Measurements from ENCODE around the gene C11orf42.

Gene C11orf42

DNA sequence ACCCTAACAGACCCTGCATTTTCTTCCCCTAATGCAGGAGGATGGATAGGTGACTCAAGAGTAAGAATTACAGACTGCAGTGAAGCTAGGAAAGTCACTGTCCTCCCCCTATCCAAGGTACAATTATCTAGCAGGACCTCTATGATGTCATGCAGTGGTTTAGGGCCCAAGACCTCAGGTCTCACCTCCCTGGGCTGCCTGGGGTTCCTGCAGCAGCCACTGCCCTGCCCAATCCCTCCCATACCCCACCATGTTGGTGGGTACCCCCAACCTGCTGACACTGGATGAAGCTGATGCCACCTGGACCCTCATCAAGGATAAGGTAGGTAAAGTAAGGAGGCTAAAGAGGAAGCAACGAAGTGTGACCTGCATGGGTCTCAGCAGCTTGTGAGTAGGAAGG lies at the start of gene C11orf42:
Gene C11orf42 (plus strand): TSS at position 192 of the 400 bp plus-strand sequence. CDS start 59 bp downstream, at position 251.
- no peak for DNase-seq (ENCODE audit: low read depth in 2 of 2)

GRCh38 chr11:6156628-6157359 lies 48.6 kb upstream of the C11orf42 start:
- DNase-seq (ENCODE audit: low read depth in 2 of 2), result no peak

DNA sequence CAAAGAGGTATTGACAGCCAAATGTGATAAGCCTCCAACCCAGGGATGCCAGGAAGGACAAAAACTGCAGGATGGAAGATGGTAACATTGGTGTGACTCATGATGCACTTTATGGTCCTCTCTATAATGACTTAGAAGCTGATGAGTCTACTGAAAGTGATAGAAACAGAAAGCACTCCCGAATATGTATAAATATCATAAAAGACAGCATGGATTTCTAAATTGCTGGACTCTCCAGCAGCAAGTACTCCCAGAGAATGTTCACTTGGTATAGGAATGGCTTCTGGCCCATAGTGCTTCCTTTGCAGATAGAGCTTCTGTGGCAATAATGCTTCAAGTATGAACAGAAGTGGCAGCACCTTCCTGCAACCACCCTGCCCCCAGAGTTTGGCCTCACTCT lies 35.1 kb upstream of the C11orf42 start, which contains the start of gene OR52B2:
Gene OR52B2 (minus strand): TSS at position 101 of the 400 bp plus-strand sequence. CDS start 0 bp downstream, at position 101.
- no peak for DNase-seq (ENCODE audit: low read depth in 2 of 2)

DNA sequence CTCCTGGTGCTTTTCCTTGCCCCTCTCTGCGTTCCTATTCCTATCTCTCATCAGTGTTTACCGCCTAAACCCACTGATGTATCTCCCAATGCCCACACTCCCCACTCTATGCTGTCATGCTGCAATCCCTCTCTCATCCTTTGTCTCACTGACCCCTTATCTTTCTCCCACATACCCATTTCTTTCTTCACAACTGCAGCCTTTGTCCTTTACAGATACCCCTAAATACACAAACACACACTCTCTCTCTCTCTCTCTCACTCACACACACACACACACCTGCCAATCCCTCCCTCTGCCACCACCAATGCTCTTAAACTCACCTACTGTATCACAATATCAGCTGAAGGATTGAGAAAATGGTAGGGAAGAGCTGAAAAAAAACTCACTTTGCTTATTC lies 29.9 kb upstream of the C11orf42 start:
- no peak for DNase-seq (ENCODE audit: low read depth in 2 of 2)

- DNase-seq (ENCODE audit: low read depth in 2 of 2), result no peak
These were observed 13.6 kb upstream of the C11orf42 start for GRCh38 chr11:6191742-6192141.

- no peak for DNase-seq (ENCODE audit: low read depth in 2 of 2)
These were observed 11.2 kb upstream of the C11orf42 start for GRCh38 chr11:6194065-6194581.

- no peak for DNase-seq (ENCODE audit: low read depth in 2 of 2)
These were observed 9.0 kb upstream of the C11orf42 start for GRCh38 chr11:6196396-6196795.

DNA sequence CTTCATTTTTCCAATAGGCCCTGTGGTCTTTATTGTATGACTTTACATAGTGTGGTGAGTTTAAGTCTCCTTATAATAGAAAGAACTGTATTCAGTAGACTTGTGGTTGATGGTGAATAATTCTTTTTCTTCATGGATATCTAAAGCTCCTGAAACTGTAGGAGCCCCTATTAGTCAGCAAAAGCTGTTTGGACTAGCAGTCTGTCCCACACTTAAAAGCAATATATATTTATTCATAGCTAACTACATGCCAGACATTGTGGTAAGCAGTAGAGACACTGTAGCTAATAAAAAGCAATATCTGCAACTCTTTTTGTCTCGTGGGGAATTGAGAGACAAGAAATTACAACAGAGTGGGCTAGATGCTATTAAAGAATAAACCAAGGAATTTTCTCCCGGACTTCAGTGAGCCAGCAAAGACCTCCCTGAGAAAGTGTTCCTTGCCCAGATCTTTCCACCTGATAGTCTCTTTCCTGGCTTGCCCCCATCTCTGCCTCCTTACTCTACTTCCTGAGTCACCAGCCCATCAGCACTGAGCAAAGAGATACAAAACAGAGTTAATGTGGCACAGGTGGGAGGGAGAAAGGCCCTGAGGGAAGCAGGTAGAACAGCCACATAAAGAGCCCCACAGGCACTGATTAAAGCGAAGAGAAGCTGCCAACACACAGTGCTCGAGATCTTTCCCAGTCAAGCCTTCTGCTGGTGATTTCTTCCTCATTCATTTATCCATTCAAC lies 7.7 kb upstream of the C11orf42 start:
- DNase-seq (ENCODE audit: low read depth in 2 of 2), result no peak

DNA sequence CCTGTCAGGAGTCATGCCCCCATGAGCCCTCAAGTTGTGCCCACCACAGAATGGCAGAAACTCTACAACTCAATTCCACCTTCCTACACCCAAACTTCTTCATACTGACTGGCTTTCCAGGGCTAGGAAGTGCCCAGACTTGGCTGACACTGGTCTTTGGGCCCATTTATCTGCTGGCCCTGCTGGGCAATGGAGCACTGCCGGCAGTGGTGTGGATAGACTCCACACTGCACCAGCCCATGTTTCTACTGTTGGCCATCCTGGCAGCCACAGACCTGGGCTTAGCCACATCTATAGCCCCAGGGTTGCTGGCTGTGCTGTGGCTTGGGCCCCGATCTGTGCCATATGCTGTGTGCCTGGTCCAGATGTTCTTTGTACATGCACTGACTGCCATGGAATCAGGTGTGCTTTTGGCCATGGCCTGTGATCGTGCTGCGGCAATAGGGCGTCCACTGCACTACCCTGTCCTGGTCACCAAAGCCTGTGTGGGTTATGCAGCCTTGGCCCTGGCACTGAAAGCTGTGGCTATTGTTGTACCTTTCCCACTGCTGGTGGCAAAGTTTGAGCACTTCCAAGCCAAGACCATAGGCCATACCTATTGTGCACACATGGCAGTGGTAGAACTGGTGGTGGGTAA lies 6.1 kb upstream of the C11orf42 start, which contains the start of gene OR52W1:
Gene OR52W1 (plus strand): TSS at position 51 of the 637 bp plus-strand sequence. CDS start 0 bp downstream, at position 51.
- DNase-seq (ENCODE audit: low read depth in 2 of 2), result no peak

DNA sequence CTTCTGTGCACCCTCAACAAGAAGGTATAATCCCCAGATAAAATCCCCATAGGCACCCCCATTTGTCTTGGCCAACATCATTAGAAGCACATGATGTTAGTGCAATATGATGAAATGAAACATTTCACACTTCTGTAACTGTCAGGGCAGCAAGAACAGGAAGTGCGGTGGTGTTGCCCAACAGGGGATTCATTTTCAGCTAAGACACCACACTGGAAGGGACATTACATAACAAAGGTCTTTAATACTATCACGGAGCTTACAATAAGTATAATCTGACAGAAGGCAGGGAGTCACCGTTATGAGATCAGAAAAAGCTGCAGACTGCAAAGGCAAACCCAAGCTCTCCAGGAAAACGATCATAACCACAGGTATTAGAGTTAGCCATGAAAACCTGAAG lies 4.4 kb upstream of the C11orf42 start:
- no peak for DNase-seq (ENCODE audit: low read depth in 2 of 2)

- no peak for DNase-seq (ENCODE audit: low read depth in 2 of 2)
These were observed 3.9 kb upstream of the C11orf42 start for GRCh38 chr11:6201481-6201880.

- no peak for DNase-seq (ENCODE audit: low read depth in 2 of 2)
These were observed 3.3 kb upstream of the C11orf42 start for GRCh38 chr11:6202041-6202440.

- no peak for DNase-seq (ENCODE audit: low read depth in 2 of 2)
These were observed 2.0 kb upstream of the C11orf42 start for GRCh38 chr11:6203327-6203726.

- DNase-seq (ENCODE audit: low read depth in 2 of 2), result no peak
These were observed 651 bp upstream of the C11orf42 start for GRCh38 chr11:6204706-6205105.

GRCh38 chr11:6206456-6207180 lies 1.3 kb downstream of the C11orf42 start:
- no peak for DNase-seq (ENCODE audit: low read depth in 2 of 2)

GRCh38 chr11:6209801-6210200 lies 4.4 kb downstream of the C11orf42 start:
- no peak for DNase-seq (ENCODE audit: low read depth in 2 of 2)

DNA sequence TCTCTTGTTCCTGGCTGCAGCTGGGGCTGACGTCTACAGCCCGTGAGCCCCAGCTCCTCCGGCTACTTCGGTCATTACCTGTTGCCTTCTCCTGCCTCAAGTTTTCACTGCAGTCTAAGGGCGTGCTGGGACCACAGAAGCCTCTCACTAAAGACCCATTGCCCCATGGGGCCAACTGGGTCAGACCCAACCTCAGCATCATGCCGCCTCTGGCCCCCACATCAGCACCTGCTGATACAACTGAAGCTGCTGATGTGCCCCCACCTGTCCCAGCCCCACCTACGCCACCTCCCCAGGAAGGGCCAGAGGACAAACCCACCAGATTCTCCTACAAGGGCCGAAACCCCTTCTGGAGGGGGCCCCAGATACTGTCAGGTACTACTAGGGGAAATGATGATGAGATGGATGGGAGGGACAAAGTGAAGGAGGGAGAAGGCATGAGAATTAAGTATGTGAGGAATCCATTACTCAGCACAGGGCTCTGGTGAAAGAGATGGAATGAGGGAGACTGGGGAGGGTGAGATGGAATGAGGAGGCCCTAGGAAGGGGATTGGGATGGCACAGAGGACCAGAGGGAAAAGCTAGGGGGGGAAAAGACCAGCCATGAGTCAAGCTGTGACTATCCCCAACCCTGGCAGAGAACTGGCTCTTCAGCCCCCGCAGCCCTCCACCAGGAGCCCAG lies 5.1 kb downstream of the C11orf42 start:
- no peak for DNase-seq (ENCODE audit: low read depth in 2 of 2)

DNA sequence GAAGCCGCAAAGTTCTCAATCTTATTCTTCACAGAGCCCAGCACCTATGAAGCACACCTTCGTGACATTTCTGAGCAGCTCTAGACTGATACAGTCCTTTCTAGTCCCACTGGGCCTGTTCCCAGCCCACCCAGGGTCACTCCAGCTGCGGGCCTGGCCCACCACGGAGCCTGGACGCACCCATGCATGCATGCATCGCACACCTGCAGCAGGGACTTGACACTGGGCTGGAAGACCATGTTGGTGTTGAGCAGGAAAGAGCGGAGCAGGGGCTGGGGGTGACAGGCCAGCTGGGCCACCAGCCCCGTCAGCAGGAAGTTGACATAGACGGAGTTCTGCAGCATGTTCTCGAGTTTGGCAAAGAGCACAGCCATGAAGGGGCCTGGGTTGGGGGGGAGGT lies 9.2 kb downstream of the C11orf42 start:
- no peak for DNase-seq (ENCODE audit: low read depth in 2 of 2)

GRCh38 chr11:6216501-6216900 lies 11.1 kb downstream of the C11orf42 start:
- DNase-seq (ENCODE audit: low read depth in 2 of 2), result no peak

DNA sequence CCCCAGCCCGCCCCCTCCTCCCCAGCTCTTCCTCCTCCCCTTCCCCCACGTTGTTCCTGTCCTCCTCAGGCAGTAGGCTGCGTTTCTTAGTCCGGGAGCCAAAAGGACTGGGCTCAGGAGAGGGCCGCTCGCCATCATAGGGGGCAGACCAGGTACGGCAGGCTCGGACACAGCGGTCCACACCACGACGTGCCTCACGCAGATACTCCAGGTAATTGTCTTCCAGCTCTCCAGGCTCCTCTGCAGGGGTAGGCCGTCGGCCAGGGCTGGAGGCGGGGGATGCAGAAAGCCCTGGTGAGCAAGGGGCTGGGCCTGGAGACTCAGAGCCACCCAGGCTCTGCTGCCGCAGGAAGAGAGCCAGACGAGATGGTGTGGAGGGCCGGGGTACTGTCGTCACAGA lies 12.4 kb downstream of the C11orf42 start:
- DNase-seq (ENCODE audit: low read depth in 2 of 2), result no peak

DNA sequence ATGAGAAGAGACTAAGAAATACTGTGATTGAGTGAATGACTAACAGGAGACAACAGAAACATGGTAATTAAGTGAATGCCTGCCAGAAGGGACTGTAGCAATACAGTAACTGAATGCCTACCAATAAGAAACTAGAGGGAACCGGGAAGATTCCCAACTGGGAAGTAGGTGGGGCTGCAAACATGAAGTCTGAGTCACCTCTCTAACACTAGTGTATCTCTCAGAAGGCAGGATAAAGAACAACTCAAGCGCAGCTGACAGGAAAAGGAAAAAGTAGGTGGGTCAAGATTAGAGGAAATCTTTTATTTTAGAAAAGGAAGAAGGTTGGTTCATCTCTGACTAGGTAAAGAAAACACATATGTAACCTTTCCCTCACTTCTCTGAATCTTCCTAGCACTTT lies 14.0 kb downstream of the C11orf42 start:
- no peak for DNase-seq (ENCODE audit: low read depth in 2 of 2)

All from stimulated activated CD8-positive, alpha-beta memory T cell treated with anti-CD3 and anti-CD28 coated beads, Interleukin-15, amount 100 ng/mL, for 4 hours (primary cell).